Astrocyte (in vitro differentiated cells and primary cell): Measurements from ENCODE around the gene CEACAM5.

Source experiments
- CTCF ChIP-seq: IDR thresholded peaks from 2 replicates; pipeline ENCODE4 v1.5.1; 2011; ENCODE audit warnings: low read depth, mild to moderate bottlenecking, inconsistent platforms, low read length, moderate library complexity; ENCODE audit not compliant: insufficient read depth
- EZH2 ChIP-seq: IDR thresholded peaks from 2 replicates; pipeline ENCODE4 v1.6.1; 2012; ENCODE audit warnings: mild to moderate bottlenecking, low read length, inconsistent platforms; ENCODE audit not compliant: insufficient read depth

DNA sequence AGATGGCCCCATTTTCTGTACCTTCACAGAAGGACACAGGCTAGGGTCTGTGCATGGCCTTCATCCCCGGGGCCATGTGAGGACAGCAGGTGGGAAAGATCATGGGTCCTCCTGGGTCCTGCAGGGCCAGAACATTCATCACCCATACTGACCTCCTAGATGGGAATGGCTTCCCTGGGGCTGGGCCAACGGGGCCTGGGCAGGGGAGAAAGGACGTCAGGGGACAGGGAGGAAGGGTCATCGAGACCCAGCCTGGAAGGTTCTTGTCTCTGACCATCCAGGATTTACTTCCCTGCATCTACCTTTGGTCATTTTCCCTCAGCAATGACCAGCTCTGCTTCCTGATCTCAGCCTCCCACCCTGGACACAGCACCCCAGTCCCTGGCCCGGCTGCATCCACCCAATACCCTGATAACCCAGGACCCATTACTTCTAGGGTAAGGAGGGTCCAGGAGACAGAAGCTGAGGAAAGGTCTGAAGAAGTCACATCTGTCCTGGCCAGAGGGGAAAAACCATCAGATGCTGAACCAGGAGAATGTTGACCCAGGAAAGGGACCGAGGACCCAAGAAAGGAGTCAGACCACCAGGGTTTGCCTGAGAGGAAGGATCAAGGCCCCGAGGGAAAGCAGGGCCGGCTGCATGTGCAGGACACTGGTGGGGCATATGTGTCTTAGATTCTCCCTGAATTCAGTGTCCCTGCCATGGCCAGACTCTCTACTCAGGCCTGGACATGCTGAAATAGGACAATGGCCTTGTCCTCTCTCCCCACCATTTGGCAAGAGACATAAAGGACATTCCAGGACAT, 13.4 kb upstream of the CEACAM5 start:
- TF ChIP-seq CTCF (no peak), EZH2 (no peak)
